ENCODE measurements around the gene AGBL4. TPM values are rescaled to one million over a fixed set of nuclear protein-coding genes. Genes with fewer than 3 reads are reported as not detected.

The AGBL4 gene
- total and polyA plus RNA-seq, 2 of the 4 experiments (the other 2 are of a cell fraction), result not detected

DNA sequence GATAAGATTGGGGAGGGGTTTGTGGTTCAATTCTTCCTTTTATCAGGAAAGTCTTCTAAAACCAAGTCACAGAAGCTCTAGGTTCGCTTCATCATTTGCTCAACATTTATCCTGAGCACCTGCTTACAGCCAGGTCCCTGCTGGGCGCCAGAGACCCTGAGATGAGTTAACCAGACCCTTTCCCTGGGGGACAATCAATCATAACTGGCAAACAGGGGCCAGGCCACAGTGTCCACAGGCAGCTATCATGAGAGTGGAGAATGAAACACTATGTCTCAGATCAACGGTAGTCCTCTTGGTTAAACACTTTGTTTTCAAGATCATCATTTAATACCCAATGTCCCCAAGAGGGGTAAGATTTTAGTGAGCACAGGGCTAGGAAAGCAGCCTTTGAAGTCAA is 1393.9 kb downstream of the AGBL4 start:
- Histone ChIP-seq H3K4me3 (ENCODE audit: insufficient read depth, low read depth, low read length) (no peak overlapping the region), H4K5ac (ENCODE audit: low read depth, low read length) (no peak overlapping the region), H4K8ac (ENCODE audit: low read depth in 2 of 2, low read length in 2 of 2) (no peak overlapping the region), H2BK120ac (ENCODE audit: low read depth, low read length) (no peak overlapping the region), H3K23ac (ENCODE audit: low read depth, low read length) (no peak overlapping the region), H3K9ac (ENCODE audit: low read depth, low read length) (no peak overlapping the region), H3K79me1 (ENCODE audit: low read depth in 1 of 2, low read length in 2 of 2) (no peaks in the 10 kb centered on the region), H3K27me3 (ENCODE audit: control insufficient read depth, insufficient read depth, low read length) (no peaks in the 10 kb centered on the region), H2AFZ (replicated peaks; ENCODE audit: low read length, poor library complexity) (no peak overlapping the region), H3K36me3 (ENCODE audit: control insufficient read depth, insufficient read depth, low read length) (no peaks in the 10 kb centered on the region), H4K20me1 (ENCODE audit: insufficient read depth, low read length) (no peaks in the 10 kb centered on the region), H2AK9ac (replicated peaks; ENCODE audit: low read depth, low read length, poor library complexity) (no peak overlapping the region), H2BK15ac (ENCODE audit: low read depth, low read length) (no peak overlapping the region), H2AK5ac (ENCODE audit: low read depth, low read length) (no peak overlapping the region), H3K14ac (replicated peaks; ENCODE audit: low read depth, low read length) (no peak overlapping the region), H3K56ac (ENCODE audit: extremely low read depth, insufficient read depth, low read length) (no peak overlapping the region), H3K4me1 (ENCODE audit: control insufficient read depth, insufficient read depth, low read length) (no peaks in the 10 kb centered on the region), H3K4ac (ENCODE audit: low read depth, low read length) (no peak overlapping the region), H3K4me2 (ENCODE audit: low read depth, low read length) (no peak overlapping the region), H3K18ac (ENCODE audit: low read depth, low read length) (no peak overlapping the region), H2BK20ac (ENCODE audit: low read depth, low read length) (no peak overlapping the region), H3K27ac (ENCODE audit: insufficient read depth, low read length) (no peak overlapping the region), H3K9me1 (ENCODE audit: insufficient read depth, low read length) (no peaks in the 10 kb centered on the region), H3K9me3 (ENCODE audit: control insufficient read depth, insufficient read depth, low read length) (no peaks in the 10 kb centered on the region), H4K91ac (ENCODE audit: insufficient read depth, low read depth, low read length) (no peak overlapping the region), H2BK5ac (ENCODE audit: low read depth, low read length, poor library complexity, severe bottlenecking) (no peak overlapping the region)
- intact Hi-C loops (cut with micrococcal nuclease) (no loop called here), in situ Hi-C loops (cut with MboI; ENCODE audit: low sequenced_read_pairs) (no loop called here), dilution Hi-C loops (cut with HindIII; ENCODE audit: low sequenced_read_pairs, unreplicated experiment) (no loop called here)
- TF ChIP-seq SMC3 (IDR thresholded peaks at IDR 0.05; ENCODE audit: low read depth, low read length) (no peak), NFE2L2 (IDR thresholded peaks at IDR 0.05; ENCODE audit: low read depth, low read length) (no peak), MAFK (IDR thresholded peaks at IDR 0.05; ENCODE audit: low read depth, low read length) (no peak), CEBPB (IDR thresholded peaks at IDR 0.05; ENCODE audit: low read depth, low read length) (no peak), BHLHE40 (IDR thresholded peaks at IDR 0.05; ENCODE audit: low read depth, low read length) (no peak), RAD21 (IDR thresholded peaks at IDR 0.05; ENCODE audit: low read length) (no peak), MAZ (IDR thresholded peaks at IDR 0.05; ENCODE audit: borderline replicate concordance, low read depth, low read length) (no peak), POLR2A (IDR thresholded peaks at IDR 0.05; ENCODE audit: low read depth, low read length) (no peak), CHD1 (IDR thresholded peaks at IDR 0.05; ENCODE audit: low read depth, low read length) (no peak), RCOR1 (IDR thresholded peaks at IDR 0.05; ENCODE audit: insufficient replicate concordance, low read length) (no peak), FOS (IDR thresholded peaks at IDR 0.05; ENCODE audit: low read depth, low read length) (no peak), RFX5 (IDR thresholded peaks at IDR 0.05; ENCODE audit: low read depth, low read length) (no peak), MXI1 (IDR thresholded peaks at IDR 0.05; ENCODE audit: borderline replicate concordance, low read depth, low read length) (no peak)
- TF ChIP-seq, protein P1, sequence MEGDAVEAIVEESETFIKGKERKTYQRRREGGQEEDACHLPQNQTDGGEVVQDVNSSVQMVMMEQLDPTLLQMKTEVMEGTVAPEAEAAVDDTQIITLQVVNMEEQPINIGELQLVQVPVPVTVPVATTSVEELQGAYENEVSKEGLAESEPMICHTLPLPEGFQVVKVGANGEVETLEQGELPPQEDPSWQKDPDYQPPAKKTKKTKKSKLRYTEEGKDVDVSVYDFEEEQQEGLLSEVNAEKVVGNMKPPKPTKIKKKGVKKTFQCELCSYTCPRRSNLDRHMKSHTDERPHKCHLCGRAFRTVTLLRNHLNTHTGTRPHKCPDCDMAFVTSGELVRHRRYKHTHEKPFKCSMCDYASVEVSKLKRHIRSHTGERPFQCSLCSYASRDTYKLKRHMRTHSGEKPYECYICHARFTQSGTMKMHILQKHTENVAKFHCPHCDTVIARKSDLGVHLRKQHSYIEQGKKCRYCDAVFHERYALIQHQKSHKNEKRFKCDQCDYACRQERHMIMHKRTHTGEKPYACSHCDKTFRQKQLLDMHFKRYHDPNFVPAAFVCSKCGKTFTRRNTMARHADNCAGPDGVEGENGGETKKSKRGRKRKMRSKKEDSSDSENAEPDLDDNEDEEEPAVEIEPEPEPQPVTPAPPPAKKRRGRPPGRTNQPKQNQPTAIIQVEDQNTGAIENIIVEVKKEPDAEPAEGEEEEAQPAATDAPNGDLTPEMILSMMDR (conservative IDR thresholded peaks at IDR 0.05; ENCODE audit: low read depth, low read length), result no peak
- TF ChIP-seq, protein P2, sequence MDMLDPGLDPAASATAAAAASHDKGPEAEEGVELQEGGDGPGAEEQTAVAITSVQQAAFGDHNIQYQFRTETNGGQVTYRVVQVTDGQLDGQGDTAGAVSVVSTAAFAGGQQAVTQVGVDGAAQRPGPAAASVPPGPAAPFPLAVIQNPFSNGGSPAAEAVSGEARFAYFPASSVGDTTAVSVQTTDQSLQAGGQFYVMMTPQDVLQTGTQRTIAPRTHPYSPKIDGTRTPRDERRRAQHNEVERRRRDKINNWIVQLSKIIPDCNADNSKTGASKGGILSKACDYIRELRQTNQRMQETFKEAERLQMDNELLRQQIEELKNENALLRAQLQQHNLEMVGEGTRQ (IDR thresholded peaks at IDR 0.05; ENCODE audit: low read depth, low read length), result no peak
- TF ChIP-seq, protein P3, sequence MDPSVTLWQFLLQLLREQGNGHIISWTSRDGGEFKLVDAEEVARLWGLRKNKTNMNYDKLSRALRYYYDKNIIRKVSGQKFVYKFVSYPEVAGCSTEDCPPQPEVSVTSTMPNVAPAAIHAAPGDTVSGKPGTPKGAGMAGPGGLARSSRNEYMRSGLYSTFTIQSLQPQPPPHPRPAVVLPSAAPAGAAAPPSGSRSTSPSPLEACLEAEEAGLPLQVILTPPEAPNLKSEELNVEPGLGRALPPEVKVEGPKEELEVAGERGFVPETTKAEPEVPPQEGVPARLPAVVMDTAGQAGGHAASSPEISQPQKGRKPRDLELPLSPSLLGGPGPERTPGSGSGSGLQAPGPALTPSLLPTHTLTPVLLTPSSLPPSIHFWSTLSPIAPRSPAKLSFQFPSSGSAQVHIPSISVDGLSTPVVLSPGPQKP (IDR thresholded peaks at IDR 0.05; ENCODE audit: borderline replicate concordance, low read depth, low read length), result no peak
- WGBS, 2 experiments (ENCODE audit: extremely low coverage in 2 of 2, insufficient read length in 1 of 2), result no CpG with 5 or more reads among the region's 3 CpGs
- ATAC-seq (ENCODE audit: low read depth) (no peak), DNase-seq (no peak)
- CTCF ChIA-PET, result no interaction called here
- POLR2A ChIA-PET (ENCODE audit: unreplicated experiment), result no interaction called here
- no TSS peak for BruUV-seq (replicated peaks)
